Activated CD4-positive, alpha-beta T cell treated with anti-CD3 and anti-CD28 coated beads, Interleukin-2, Interleukin-6, amounts not matched to agents 100 ng/mL and 50 ng/mL, durations not matched to agents 16 hours and 8 hours (primary cell): ENCODE measurements around the gene JARID2.

Experiments
- DNase-seq: peaks from one replicate; pipeline ENCODE4 v3.0.0-alpha.2; 2020

The JARID2 gene

DNA sequence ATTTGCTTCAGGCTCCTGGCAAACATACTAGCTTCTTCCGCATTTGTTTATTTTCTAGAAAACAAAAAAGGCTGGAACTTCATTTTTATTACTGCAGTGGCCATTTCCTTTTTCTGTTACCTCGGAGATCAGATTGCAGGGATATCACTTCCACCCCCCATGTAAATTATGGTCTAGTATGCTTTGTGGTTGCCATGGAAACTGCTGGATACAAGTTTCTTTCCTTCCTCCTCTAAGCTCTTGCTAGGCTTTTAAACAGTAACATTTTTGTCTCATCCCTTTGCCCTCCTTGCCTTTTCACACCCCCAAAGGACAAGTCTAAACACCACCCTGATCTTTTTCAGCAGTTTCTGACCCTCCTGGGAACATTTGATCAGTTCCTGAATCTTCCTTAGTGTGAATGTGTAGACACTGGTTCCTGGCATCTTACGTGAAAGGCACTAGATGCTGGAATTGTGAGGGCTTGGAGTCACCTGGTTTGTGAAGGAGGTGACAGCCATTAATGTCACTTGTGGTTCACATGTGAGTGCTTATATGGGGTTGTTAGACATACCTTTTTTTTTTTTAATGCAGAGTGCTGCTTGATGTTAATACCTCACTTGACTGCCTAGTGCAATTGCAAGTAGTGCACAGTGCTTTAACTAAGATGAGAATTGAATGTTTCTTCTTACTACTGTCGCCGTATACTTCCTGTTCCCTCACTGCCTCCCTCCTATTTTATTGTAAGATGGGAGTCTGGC, 181.6 kb downstream of the JARID2 start:
- no peak for DNase-seq

GRCh38 chr6:15429141-15430110, 183.6 kb downstream of the JARID2 start:
- DNase-seq = no peak

GRCh38 chr6:15430186-15430585, 184.3 kb downstream of the JARID2 start:
- DNase-seq = no peak

DNA sequence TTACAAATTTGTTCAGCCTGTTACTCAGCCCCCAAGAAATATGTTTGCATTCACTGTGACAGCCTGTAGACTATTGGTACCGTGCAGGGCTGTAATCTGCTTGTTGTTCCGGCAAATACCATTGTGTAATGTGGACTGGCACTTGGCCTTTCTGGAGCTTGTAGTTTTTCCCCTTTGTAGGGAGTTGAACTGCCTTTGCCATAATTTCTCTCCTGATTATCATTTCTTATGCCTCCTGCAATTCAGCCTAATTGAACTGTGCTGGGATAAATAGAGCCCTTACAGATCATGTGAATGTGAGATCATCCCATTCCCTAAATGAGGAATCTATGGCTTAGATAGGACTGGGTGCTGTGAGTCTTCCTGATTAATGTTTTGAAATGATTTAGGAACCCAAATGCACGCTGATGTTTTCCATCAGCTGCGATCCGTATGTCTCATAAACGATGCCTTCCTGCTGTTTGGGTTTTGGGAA, 185.1 kb downstream of the JARID2 start:
- DNase-seq = no peak

DNA sequence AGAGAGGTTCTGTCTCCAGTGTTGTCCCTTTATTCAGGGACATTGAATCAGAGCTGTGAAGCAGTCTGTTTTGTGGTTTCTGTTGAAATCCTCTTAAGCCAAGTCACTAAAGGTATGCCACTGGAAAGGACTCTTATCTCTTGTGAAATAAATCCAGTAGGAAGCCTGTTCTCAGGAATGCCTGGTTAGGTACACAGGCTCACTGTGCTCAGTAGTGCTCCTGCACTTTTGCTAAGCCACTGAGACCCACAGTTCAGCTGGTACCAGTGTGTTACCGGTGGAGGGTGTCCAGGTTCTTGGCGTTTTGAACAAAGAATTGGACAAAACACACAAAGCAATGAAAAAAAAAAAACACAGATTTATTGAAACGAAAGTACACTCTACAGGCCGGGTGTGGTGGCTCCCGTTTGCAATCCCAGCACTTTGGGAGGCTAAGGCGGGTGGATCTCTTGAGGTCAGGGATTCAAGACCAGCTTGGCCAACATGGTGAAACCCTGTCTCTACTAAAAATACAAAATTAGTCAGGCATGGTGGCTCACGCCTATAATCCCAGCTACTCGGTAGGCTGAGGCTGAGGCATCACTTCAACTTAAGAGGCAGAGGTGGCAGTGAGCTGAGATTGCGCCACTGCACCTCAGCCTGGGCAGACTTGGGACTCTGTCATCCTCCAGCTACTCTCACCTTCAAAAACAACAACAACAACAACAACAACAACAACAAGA, 186.1 kb downstream of the JARID2 start:
- no peak for DNase-seq

- no peak for DNase-seq
These were observed 187.6 kb downstream of the JARID2 start for GRCh38 chr6:15433511-15433861.

DNA sequence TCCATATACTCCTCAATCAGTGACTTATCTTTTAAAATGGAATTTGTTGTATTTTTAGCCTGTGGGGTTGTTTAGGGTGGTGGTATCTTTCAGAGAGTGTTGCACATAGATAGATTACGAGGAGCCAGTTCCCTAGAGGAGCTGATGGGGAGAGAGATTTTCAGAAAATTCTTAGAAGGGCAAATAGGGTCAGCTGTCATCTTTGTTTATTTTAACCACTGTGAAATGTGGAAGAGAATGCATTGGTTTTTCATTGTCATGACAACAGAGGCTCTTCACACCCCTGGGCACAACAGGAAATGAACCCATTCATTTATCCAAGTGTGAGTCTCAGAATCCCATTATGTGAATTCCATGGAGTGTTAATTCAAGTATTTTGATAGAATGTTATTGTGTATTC, 188.4 kb downstream of the JARID2 start:
- DNase-seq = peak; percentile 34

DNA sequence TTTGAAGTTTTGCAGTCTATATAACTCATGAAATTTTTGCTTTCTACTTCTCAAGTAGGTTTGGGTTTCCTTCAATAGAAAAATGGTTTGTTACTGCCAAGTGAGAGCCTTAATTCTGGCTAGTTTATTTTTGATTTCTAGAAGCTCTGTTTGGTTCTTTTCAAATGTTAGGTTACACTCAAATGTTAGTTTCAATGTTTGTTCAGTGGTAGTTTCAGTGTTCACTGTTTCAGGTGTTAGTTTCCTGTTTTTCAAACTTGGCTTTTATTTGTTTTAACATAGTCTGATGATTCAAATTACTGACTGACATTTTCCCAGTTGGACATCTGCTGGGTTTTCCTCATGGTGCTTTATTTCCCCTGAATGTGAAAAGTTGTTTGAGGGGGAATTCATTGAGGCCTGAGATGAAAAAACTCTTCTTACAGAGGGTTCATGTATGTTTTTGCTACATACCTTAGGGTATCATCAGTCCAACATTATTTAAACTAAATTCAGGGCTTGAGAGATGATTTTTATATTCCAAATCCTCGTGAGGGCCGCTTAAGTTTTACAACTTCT, 189.0 kb downstream of the JARID2 start:
- DNase-seq = peak; percentile 26

DNA sequence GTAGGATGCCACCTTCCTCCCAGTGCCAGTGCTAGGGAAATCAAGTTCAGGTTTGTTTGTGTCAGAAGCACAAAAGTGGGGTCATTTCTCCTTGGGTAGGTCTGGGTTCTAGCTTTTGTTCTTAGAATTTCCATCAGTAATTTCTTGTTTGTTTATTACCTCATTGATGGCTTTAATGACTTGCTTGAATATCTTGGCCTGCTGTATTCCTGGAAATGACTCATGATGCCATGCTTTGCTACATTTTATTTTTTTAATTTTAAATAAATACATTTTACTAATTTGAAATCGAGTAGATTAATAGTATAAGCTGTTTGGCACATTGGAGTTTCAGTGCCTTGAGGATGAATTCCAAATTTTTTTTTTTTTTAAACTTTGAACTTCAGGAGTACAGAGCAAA, 189.6 kb downstream of the JARID2 start:
- DNase-seq = no peak

DNA sequence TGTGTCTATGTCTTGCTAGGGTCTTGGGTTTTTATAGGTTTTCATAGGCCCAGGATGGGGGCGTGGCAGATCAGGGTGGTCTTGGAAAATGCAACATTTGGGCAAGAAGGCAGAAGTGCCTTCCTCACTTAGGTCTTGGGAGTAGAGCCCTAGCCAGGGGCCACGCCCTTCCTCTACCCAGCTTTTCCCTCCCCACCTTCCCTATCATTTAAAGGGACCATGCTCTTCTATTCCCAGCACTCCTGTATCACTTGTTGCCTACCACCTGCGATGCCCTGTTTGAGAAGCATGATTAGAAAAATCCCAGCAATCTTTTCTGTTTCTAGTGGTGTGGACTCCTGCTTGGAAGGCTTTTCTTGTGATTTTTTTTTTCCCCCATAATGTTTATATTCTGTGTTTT, 190.6 kb downstream of the JARID2 start:
- no peak for DNase-seq

- DNase-seq = no peak
These were observed 191.3 kb downstream of the JARID2 start for GRCh38 chr6:15437090-15437635.

- DNase-seq = no peak
These were observed 193.6 kb downstream of the JARID2 start for GRCh38 chr6:15439410-15440025.

- no peak for DNase-seq
These were observed 194.2 kb downstream of the JARID2 start for GRCh38 chr6:15440040-15440439.

- DNase-seq = peak; percentile 55
These were observed 195.5 kb downstream of the JARID2 start for GRCh38 chr6:15441215-15441868.

- no peak for DNase-seq
These were observed 196.1 kb downstream of the JARID2 start for GRCh38 chr6:15441981-15442380.

GRCh38 chr6:15442467-15442866, 196.6 kb downstream of the JARID2 start:
- no peak for DNase-seq

DNA sequence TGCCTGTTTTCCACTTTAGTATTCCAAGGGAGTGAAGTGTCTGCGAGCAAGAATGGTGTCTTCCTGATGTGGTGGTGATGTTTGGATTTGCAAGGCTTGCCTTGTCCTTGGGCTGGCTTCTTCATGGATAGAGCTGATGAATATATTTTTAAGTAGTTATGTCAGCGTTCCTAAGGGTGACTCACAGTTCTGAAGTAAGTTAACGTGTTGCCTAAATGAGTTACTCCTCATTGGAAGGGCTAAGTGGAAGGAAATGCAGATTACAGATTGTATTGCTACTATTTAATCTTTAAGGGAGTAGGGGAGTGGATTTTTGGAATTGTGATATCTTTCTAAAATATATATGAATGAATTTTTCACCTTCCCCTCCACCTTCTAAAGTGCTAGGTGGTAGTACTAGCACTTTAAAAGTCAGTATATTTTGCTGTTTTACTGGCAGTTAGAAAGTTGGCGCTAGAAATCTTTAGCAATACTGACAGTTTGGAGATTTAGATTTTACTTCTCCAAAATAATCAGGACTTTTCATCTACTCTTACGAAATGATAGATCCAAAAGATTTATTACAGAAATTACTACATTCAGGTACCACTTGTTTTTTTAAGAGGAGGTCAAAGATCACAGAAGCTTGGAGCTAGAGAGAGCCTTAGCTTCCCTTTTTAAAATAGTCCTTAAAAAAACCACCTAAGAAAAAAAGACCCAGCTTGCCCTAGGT, 197.4 kb downstream of the JARID2 start:
- no peak for DNase-seq

DNA sequence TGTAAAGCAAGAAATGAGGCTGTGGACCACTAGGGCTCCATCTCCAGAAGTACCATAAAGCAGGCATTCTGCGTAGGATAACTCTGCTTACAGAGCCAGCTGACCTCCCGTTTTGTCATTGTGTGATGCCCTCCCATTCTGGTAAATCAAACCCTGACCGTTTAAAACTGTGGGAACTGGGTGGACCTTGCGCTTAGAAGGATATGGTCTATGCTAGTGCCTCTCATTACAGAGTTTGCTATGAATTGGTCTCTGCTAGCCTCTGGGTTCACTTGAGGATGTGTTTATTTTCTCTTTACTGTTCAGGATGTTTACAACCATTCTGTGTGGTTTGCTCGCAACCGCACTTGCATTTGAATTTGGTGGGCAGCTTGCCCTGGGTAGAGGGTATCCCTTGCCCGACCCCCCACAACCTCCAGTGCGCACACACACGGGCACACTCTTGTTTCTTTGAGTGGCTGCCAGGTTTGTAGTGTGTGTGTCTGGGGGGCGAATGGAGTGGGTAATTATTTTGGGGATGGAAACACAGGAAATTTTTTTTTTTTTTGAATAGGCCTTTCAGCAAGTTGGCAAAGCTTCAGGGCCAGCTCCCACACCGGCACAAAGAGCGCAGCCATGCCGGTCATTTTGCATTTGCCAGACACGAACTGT, 198.3 kb downstream of the JARID2 start:
- no peak for DNase-seq

GRCh38 chr6:15444881-15445280, 199.0 kb downstream of the JARID2 start:
- DNase-seq = no peak

DNA sequence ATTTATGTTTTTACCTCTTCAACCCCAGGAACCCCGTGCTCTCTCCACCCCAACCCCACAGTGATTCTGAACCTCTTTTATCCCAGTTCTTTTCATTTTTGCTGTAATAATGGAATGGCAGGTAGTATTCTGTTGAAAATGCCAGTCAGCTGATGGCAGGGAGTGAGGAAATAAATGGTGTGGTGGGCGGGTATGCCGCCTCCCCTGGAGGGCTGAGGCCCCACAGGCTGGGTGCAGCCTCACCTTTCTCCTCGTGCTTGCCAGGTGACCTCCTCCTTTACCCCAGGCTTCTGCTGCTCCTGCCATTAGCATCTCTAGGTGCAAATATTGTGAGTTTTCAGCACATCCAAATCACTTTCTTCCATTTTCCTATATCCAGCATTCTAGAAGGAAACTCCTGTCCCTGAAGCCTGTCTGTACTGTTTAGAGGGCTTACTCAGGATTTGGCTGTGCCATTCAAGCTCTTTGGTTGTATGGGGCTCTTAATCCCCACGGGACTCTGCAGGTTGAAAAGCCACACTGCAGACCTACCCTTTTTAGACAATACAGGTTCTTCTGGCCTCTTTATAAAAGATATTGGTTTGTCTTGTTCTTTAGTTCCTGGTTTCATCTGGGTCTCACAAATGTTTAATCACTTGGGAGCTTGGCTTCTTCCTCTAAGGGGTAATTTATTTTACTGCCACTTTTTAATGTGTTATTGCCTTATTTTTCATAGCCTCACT, 201.8 kb downstream of the JARID2 start:
- no peak for DNase-seq
